ENCODE data around the gene QKI. TPM values are rescaled to one million over a fixed set of nuclear protein-coding genes. Genes with fewer than 3 reads are reported as not detected.
"Not testable (repeated sequence)": the region's sequence is repeated elsewhere in the genome, so short reads cannot be mapped to it uniquely, and the experiment has no call there.

Gene QKI
- total RNA-seq, 2 experiments from 2014 or later: 48.6 to 62.7 TPM

DNA sequence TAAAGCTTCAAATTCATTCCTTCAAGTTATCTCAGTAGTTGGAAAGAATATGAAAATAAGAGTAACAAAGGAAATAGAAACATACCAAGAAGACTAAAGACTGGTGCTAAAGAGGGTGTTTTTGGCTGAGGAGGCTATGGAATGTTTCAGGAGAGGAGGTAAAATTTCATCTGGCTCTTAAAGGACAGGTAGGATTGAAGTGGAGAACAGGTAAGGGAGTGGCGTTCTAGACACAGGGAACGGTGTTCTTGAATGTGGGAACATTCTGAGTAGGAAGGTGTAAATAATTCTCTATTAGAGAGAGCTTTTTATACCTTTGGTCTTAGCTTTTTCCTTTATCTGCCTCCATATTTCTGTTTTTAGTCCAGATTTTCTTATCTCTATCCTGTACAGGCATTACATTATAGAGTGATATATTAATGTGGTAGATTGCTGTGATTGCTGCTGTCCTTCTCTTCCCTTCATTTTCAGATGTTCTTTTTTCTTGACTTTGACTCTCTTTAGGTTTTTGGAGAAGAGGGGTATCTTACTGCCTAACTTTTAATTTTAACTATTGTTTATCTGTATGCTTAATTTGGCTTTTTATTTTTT lies 15.4 kb downstream of the QKI start:
- H3K27me3 Mint-ChIP-seq: no peaks in the 10 kb centered on the region
- no peaks in the 10 kb centered on the region for H3K9me3 Mint-ChIP-seq (ENCODE audit: low read depth)
- H3K27ac Mint-ChIP-seq: no peak overlapping the region
- POLR2A ChIA-PET: no interaction called here
- DNase-seq (no peak), ATAC-seq (no peak)
- H3K4me1 Mint-ChIP-seq: peaks cover 36% of the 10 kb centered on the region
- H3K4me3 Mint-ChIP-seq: no peak overlapping the region
- intact Hi-C loops (cut with DNase I, micrococcal nuclease): no loop called here
- CTCF ChIA-PET: interaction anchor here (1.0 kb wide), 1 partner anchor 12 kb away, joined by 3 read pairs; no protein-coding TSS in a partner anchor
- no peaks in the 10 kb centered on the region for H3K36me3 Mint-ChIP-seq (ENCODE audit: low read depth)

DNA sequence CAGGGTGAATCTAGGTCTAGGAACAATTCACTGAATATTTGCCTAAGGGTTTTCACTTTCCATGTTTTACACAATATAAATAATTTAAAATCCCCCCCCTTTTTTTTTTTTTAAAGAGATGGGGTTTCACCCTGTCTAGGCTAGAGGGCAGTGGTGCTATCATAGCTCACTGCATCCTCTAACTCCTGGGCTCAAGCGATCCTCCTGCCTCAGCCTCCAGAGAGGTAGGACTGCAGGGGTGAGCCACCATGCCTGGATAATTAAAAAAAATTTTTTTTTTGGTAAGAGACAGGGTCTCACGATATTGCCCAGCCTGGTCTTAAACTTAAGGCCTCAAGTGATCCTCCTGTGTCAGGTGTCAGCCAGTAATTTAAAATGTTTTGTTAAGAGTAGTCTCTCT lies 17.8 kb downstream of the QKI start:
- H3K9me3 Mint-ChIP-seq (ENCODE audit: low read depth): no peaks in the 10 kb centered on the region
- ChIA-PET CTCF (no interaction called here), POLR2A (no interaction called here)
- no peaks in the 10 kb centered on the region for H3K27me3 Mint-ChIP-seq
- peaks cover 42% of the 10 kb centered on the region for H3K4me1 Mint-ChIP-seq
- intact Hi-C loops (cut with DNase I, micrococcal nuclease): no loop called here
- H3K4me3 Mint-ChIP-seq: no peak overlapping the region
- ATAC-seq: no peak
- no peak for DNase-seq
- H3K36me3 Mint-ChIP-seq (ENCODE audit: low read depth): no peaks in the 10 kb centered on the region
- H3K27ac Mint-ChIP-seq: no peak overlapping the region

GRCh38 chr6:163433486-163433885 lies 19.0 kb downstream of the QKI start:
- CTCF ChIA-PET: interaction anchor here (1.0 kb wide), 1 partner anchor 121 kb away, joined by 4 read pairs; no protein-coding TSS in a partner anchor
- H3K4me1 Mint-ChIP-seq: peaks cover 50% of the 10 kb centered on the region
- POLR2A ChIA-PET; DNase-seq; H3K4me3 Mint-ChIP-seq; H3K9me3 Mint-ChIP-seq (ENCODE audit: low read depth); H3K27me3 Mint-ChIP-seq; intact Hi-C loops (cut with DNase I, micrococcal nuclease); ATAC-seq; H3K36me3 Mint-ChIP-seq (ENCODE audit: low read depth); H3K27ac Mint-ChIP-seq: not testable (repeated sequence)

DNA sequence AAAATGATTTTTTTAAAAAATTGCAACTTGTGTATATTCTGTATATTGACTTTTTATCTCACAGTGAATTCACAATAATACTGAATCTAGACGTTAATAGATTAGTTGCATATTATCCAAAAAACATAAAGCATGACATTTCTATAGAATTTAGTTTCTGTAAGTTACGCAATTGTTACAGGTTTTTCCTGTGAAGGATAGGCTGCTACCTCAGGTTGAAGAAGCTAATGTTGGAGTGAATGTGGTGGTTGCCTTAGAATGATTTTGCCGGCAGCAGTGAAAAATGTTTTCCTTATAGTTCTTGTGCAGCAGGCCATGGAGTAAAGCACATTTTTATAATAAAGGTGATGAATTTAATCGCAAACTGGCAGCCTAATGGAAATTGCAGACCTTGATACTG lies 20.5 kb downstream of the QKI start:
- no peaks in the 10 kb centered on the region for H3K27me3 Mint-ChIP-seq
- ChIA-PET CTCF (no interaction called here), POLR2A (no interaction called here)
- no peak for ATAC-seq
- intact Hi-C loops (cut with DNase I, micrococcal nuclease): no loop called here
- no peaks in the 10 kb centered on the region for H3K9me3 Mint-ChIP-seq (ENCODE audit: low read depth)
- no peak overlapping the region for H3K27ac Mint-ChIP-seq
- no peak for DNase-seq
- peaks cover 2% of the 10 kb centered on the region for H3K36me3 Mint-ChIP-seq (ENCODE audit: low read depth)
- H3K4me1 Mint-ChIP-seq: peaks cover 51% of the 10 kb centered on the region
- no peak overlapping the region for H3K4me3 Mint-ChIP-seq

GRCh38 chr6:163436843-163437242 lies 22.3 kb downstream of the QKI start:
- no peak for DNase-seq
- Mint-ChIP-seq H3K27me3 (no peaks in the 10 kb centered on the region), H3K27ac (peak overlapping the region; percentile 37), H3K4me3 (no peak overlapping the region), H3K9me3 (ENCODE audit: low read depth) (no peaks in the 10 kb centered on the region), H3K4me1 (peaks cover 56% of the 10 kb centered on the region), H3K36me3 (ENCODE audit: low read depth) (peaks cover 2% of the 10 kb centered on the region)
- CTCF ChIA-PET: interaction anchor here (0.8 kb wide), 1 partner anchor 10 kb away, joined by 3 read pairs; no protein-coding TSS in a partner anchor
- POLR2A ChIA-PET: interaction anchor here (0.5 kb wide), 1 partner anchor 14 kb away, joined by 8 read pairs; no protein-coding TSS in a partner anchor
- intact Hi-C loops (cut with DNase I, micrococcal nuclease): no loop called here
- no peak for ATAC-seq

GRCh38 chr6:163437466-163437865 lies 22.9 kb downstream of the QKI start:
- peak; percentile 44 for ATAC-seq

DNA sequence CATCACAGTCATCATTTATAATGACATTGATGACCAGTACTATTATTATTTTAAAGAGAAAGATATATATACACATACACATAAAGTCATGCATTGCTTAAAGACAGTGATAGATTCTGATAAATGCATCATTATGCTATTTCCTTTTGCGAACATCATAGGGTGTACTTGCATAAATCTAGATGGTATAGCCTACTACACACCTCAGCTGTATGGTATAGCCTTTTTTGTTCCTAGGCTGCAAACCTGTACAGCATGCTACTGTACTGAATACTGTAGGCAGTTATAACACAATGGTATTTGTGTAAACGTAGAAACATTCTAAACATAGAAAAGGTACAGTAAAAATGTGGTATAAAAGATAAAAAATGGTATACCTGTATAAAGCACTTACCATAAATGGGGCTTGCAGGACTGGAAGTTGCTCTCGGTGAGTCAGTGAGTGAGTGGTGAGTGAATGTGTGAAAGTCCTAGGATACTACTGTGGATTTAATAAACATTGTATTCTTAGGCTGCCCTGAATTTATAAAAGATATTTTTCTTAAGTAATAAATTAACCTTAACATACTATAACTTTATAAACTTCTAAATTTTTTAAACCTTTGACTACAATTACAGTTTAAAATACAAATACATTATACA lies 23.9 kb downstream of the QKI start:
- ChIA-PET POLR2A (no interaction called here), CTCF (interaction anchor here (0.7 kb wide), 1 partner anchor 23 kb away, joined by 3 read pairs; no protein-coding TSS in a partner anchor)
- H3K27me3 Mint-ChIP-seq: no peaks in the 10 kb centered on the region
- H3K36me3 Mint-ChIP-seq (ENCODE audit: low read depth): peaks cover 2% of the 10 kb centered on the region
- H3K27ac Mint-ChIP-seq: no peak overlapping the region
- intact Hi-C loops (cut with DNase I, micrococcal nuclease): no loop called here
- no peak overlapping the region for H3K4me3 Mint-ChIP-seq
- no peaks in the 10 kb centered on the region for H3K9me3 Mint-ChIP-seq (ENCODE audit: low read depth)
- peaks cover 60% of the 10 kb centered on the region for H3K4me1 Mint-ChIP-seq
- ATAC-seq: peak; percentile 55
- no peak for DNase-seq

More at GRCh38 chr6:163437466-163437865, 22.9 kb downstream of the QKI start:
- ChIA-PET POLR2A (no interaction called here), CTCF (interaction anchor here (0.7 to 0.8 kb wide), 2 partner anchors 11 to 22 kb away, joined by 3 read pairs; no protein-coding TSS in a partner anchor)
- no peaks in the 10 kb centered on the region for H3K27me3 Mint-ChIP-seq
- peaks cover 59% of the 10 kb centered on the region for H3K4me1 Mint-ChIP-seq
- H3K36me3 Mint-ChIP-seq (ENCODE audit: low read depth): peaks cover 2% of the 10 kb centered on the region
- no peaks in the 10 kb centered on the region for H3K9me3 Mint-ChIP-seq (ENCODE audit: low read depth)
- H3K27ac Mint-ChIP-seq: no peak overlapping the region
- DNase-seq: no peak
- no peak overlapping the region for H3K4me3 Mint-ChIP-seq
- intact Hi-C loops (cut with DNase I, micrococcal nuclease): no loop called here

DNA sequence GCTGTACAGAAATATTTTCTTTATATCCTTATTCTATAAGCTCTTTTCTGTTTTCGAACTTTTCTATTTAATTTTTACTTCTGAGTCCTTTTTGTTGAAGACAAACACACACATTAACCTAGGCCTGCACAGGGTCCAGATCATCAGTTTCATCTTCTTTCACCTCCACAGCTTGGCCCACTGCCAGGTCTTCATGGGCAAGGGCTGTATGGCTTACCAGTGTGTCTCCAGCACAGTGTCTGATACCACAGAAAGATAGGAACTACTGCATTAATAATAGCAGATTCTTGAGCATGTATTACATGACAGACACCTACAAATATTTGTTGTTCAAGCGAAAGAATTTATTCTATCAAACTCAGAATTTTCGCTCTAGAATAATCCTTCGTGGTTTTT lies 24.4 kb downstream of the QKI start:
- peaks cover 2% of the 10 kb centered on the region for H3K36me3 Mint-ChIP-seq (ENCODE audit: low read depth)
- POLR2A ChIA-PET: no interaction called here
- CTCF ChIA-PET: no interaction called here
- peaks cover 62% of the 10 kb centered on the region for H3K4me1 Mint-ChIP-seq
- ATAC-seq (no peak), DNase-seq (peak; percentile 41)
- H3K27me3 Mint-ChIP-seq: no peaks in the 10 kb centered on the region
- no peaks in the 10 kb centered on the region for H3K9me3 Mint-ChIP-seq (ENCODE audit: low read depth)
- H3K27ac Mint-ChIP-seq: no peak overlapping the region
- intact Hi-C loops (cut with DNase I, micrococcal nuclease): no loop called here
- H3K4me3 Mint-ChIP-seq: no peak overlapping the region

- H3K4me1 Mint-ChIP-seq: peaks cover 62% of the 10 kb centered on the region
- DNase-seq; H3K27me3 Mint-ChIP-seq; H3K27ac Mint-ChIP-seq; ATAC-seq; CTCF ChIA-PET; H3K4me3 Mint-ChIP-seq; H3K9me3 Mint-ChIP-seq (ENCODE audit: low read depth); H3K36me3 Mint-ChIP-seq (ENCODE audit: low read depth); intact Hi-C loops (cut with DNase I, micrococcal nuclease); POLR2A ChIA-PET: not testable (repeated sequence)
These were observed 24.9 kb downstream of the QKI start for GRCh38 chr6:163439390-163439789.

DNA sequence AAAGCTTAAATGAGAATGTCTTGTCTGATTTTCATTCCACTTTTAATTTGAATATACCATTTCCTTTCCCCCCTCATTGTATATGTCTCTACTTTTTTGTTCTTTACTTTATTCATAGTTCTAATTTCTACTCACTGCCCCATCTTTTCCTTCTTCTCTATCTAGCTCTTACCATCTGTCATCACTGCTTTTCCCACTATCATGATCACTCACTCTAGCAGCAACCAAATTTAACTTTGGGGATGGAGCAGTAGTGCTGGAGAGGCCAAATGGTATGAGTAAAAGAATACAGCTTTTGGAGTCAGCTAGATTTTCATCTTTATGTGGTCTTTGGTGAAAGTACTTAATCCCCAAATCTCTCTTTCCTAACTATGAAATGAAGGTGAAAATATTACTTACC lies 25.5 kb downstream of the QKI start:
- H3K27ac Mint-ChIP-seq: no peak overlapping the region
- H3K36me3 Mint-ChIP-seq (ENCODE audit: low read depth): peaks cover 2% of the 10 kb centered on the region
- no peaks in the 10 kb centered on the region for H3K9me3 Mint-ChIP-seq (ENCODE audit: low read depth)
- ChIA-PET CTCF (no interaction called here), POLR2A (no interaction called here)
- ATAC-seq (no peak), DNase-seq (no peak)
- H3K27me3 Mint-ChIP-seq: no peaks in the 10 kb centered on the region
- H3K4me3 Mint-ChIP-seq: no peak overlapping the region
- peaks cover 61% of the 10 kb centered on the region for H3K4me1 Mint-ChIP-seq
- intact Hi-C loops (cut with DNase I, micrococcal nuclease): no loop called here

DNA sequence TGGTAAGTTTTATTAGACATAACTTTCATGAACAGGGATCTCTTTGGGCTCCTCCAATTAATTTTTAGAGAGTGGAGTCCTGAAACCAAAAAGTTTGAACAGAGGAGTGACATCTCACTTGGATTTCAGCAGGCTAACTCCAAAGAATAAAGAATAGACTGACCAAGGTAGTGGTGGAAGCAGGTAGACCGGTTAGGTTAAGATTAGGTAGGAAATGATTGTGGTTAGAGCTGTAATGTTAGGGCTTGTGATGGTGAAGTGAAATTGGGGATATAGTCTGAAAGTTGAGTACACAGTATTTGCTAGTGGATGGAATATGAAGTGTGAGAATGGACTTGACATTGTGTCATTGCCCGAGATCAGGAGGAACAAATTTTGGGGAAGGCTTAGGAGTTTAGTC lies 27.8 kb downstream of the QKI start:
- Mint-ChIP-seq H3K27me3 (no peaks in the 10 kb centered on the region), H3K4me1 (peaks cover 53% of the 10 kb centered on the region), H3K4me3 (no peak overlapping the region), H3K9me3 (ENCODE audit: low read depth) (no peaks in the 10 kb centered on the region), H3K27ac (no peak overlapping the region), H3K36me3 (ENCODE audit: low read depth) (peaks cover 2% of the 10 kb centered on the region)
- ChIA-PET POLR2A (no interaction called here), CTCF (interaction anchor here (1.2 kb wide), 1 partner anchor 25 kb away, joined by 4 read pairs; no protein-coding TSS in a partner anchor)
- intact Hi-C loops (cut with DNase I, micrococcal nuclease): no loop called here
- ATAC-seq: no peak
- no peak for DNase-seq

DNA sequence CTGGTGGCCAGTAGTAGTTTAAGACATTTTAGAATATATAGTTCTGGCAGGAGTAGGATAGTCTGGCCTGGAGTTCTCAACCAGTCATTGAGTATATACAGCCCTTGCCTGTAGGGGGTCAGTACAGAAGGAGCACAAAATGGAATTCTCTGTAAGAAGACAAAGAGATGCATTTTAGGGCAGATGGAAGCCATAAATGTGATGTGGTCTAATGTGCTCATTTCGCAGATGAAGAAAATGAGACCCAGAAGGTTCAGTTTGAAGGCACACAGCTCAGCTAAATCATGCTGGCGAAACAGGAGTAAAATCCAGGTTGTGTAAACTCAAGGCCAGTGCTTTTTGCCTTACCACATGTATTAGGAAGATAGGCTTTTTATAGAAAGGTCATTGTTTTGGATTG lies 29.6 kb downstream of the QKI start:
- intact Hi-C loops (cut with DNase I, micrococcal nuclease): no loop called here
- no peak for DNase-seq
- CTCF ChIA-PET: interaction anchor here (0.8 kb wide), 1 partner anchor 10 kb away, joined by 4 read pairs; no protein-coding TSS in a partner anchor
- no peak overlapping the region for H3K27ac Mint-ChIP-seq
- no peaks in the 10 kb centered on the region for H3K27me3 Mint-ChIP-seq
- H3K4me1 Mint-ChIP-seq: peaks cover 43% of the 10 kb centered on the region
- H3K4me3 Mint-ChIP-seq: no peak overlapping the region
- H3K36me3 Mint-ChIP-seq (ENCODE audit: low read depth): peaks cover 2% of the 10 kb centered on the region
- POLR2A ChIA-PET: no interaction called here
- no peaks in the 10 kb centered on the region for H3K9me3 Mint-ChIP-seq (ENCODE audit: low read depth)
- no peak for ATAC-seq

Data from activated CD4-positive, alpha-beta T cell treated with anti-CD3 and anti-CD28 coated beads for 36 hours (primary cell).